Measurements from ENCODE around the gene RNF208.

Gene RNF208

GRCh38 chr9:137240318-137240840 lies 18.3 kb upstream of the RNF208 start:
- DNase-seq (ENCODE audit: low spot score): peak; percentile 74

GRCh38 chr9:137239541-137240200 lies 17.6 kb upstream of the RNF208 start:
- peak; percentile 19 for DNase-seq (ENCODE audit: low spot score)

- DNase-seq (ENCODE audit: low spot score): no peak
Measured at GRCh38 chr9:137237759-137238726, 16.0 kb upstream of the RNF208 start.

DNA sequence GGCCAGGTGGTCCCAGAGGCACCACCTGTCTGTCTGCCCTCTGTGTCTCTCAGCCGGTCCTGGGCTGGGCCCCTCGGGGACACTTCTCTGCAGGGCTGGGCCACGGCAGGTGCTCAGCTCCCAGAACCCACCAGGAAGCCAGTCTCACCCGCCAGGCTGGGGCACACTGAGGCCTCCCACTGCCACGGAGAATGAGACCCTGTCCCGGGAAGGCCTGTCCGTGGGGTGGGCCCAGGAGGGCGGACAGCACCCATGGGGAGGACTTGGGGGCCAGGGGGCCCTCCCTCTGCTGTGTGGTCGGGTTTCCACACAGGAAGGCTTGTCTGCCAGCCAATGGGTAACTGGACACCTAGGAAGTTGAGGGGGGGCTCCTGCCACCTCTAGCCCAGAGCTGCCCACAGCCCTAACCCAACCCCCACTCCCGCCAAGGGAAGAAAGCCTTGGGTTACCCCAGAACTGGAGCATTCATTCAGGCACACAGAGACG lies 14.9 kb upstream of the RNF208 start:
- DNase-seq (ENCODE audit: low spot score): no peak

DNA sequence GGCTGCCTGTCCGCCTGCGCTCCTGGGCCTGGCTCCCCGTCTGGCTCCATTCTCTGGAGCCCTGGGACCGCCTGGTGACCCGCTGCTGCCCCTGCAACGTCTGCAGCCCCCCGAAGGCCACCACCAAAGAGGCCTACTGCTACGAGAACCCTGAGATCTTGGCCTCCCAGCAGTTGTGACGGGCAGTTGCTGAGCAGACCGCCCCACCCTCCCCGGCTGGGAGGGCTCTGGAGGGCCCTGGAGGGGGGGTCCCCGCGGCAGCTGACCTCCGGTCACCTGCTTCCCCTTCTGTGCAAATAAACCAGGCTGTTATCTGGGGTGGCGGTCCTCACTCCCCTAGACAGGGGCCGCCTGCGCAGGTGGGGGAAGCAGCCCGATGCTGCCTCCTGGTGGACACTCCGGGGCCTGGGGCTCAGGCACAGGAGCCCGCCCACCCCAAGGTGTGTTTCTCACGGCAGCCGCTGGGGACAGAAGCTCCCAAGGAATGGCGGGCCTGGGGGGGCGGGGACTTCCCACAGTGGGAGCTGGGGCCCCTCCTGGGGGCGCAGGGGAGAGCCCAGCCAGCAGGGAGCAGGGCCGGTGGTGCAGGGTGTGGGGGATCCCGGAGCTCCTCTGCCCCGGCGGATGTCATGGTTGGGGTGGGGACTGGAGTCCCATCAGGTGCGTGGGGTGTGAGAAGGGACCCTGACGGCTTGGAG lies 14.3 kb upstream of the RNF208 start:
- DNase-seq (ENCODE audit: low spot score): peak; percentile 89

DNA sequence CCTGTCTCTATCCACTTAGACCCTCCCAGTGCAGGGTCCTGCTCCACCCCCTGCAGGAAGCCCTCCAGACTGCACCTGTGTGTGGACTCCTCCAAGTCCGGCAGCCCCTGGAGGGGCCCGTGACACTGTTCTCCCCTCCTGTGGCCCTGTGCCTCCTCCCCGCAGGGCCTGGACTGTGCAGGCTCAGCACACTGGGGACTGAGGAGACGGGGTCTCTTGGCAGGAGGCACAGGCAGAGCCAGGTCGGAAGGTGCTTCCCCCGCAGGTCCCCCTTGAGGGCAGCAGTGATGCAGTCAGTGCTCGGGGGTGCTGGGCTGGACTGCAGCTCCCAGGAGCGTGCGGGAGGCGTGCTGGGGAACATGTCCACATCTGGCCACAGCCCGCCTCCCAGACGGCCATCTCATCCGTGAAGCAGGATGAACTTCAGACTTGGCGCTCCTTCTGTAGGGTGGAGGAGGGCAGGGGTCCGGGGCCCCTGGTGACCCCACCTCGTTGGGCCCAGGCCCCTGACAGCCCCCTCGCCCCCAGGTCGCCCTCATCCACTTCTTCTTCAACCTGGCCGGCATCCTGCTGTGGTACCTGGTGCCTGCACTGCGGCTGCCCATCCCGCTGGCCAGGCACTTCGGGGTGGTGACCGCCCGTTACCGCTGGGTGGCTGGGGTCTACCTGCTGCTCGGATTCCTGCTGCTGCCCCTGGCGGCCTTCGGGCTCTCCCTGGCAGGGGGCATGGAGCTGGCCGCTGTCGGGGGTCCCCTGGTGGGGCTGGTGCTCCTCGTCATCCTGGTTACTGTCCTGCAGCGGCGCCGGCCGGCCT lies 13.6 kb upstream of the RNF208 start:
- no peak for DNase-seq (ENCODE audit: low spot score)

DNA sequence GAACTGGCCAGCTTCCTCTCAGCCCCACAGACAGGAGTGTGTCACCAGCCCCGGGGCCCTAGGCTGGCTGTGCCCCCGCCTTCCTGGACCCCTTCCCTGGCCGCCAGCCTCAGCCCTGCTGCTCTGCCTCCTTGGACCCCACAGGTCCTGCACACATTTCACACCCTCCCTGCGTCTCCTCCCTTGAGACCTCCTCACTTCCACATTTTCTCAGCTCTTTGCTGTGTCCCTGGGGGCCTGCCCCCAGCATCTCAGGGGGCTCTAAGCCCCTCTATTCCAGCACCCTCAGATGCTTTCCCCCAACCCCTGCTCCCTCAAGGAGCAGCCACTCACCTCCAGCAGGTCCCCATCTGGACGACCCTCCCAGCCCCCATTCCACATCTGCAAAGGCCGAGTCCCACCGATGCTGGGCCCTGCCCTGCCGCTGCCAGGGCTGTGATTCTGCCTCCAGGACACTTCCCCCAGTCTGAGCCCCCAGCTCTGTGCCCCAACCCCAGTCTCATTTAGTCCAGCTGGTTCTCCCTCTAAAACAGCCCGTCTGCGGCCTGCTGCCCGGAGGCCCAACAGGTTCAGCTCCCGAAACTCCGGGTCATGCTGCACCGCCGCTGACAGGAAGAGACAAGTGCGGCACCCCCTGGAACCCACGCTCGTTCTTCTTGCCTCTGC lies 12.9 kb upstream of the RNF208 start:
- no peak for DNase-seq (ENCODE audit: low spot score)

- DNase-seq (ENCODE audit: low spot score): no peak
Measured at GRCh38 chr9:137234055-137234697, 12.1 kb upstream of the RNF208 start.

GRCh38 chr9:137233143-137233980 lies 11.3 kb upstream of the RNF208 start:
- DNase-seq (ENCODE audit: low spot score): no peak

GRCh38 chr9:137232510-137232909 lies 10.5 kb upstream of the RNF208 start:
- no peak for DNase-seq (ENCODE audit: low spot score)

- no peak for DNase-seq (ENCODE audit: low spot score)
Measured at GRCh38 chr9:137232101-137232500, 10.1 kb upstream of the RNF208 start.

- no peak for DNase-seq (ENCODE audit: low spot score)
Measured at GRCh38 chr9:137231372-137232039, 9.5 kb upstream of the RNF208 start.

GRCh38 chr9:137230705-137231371 lies 8.8 kb upstream of the RNF208 start, which contains the start of gene SLC34A3:
SLC34A3 (plus strand) TSS chr9:137230901; CDS start chr9:137231703, 802 bp downstream.
- DNase-seq (ENCODE audit: low spot score): no peak

GRCh38 chr9:137229903-137230704 lies 8.1 kb upstream of the RNF208 start:
- no peak for DNase-seq (ENCODE audit: low spot score)

- no peak for DNase-seq (ENCODE audit: low spot score)
Measured at GRCh38 chr9:137228968-137229896, 7.2 kb upstream of the RNF208 start.

DNA sequence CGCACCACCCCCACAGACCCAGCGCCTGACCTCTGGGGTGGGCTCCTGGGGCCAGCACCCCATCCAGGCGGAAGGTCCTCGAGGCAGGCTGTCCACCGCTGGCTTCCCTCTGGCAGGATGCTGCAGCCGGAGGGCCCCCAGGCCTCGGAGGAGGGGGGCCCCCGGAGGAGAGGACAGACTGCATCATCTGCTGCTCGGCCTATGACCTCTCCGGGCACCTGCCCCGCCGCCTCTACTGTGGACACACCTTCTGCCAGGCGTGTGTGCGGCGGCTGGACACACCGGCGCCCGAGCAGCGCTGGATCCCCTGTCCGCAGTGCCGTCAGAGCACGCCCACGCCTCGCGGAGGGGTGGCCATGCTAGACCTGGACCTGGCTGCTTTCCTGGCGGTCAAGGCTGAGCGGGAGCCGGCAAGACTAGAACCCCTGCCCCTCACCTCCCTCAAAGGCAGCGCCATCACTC lies 6.5 kb upstream of the RNF208 start:
- no peak for DNase-seq (ENCODE audit: low spot score)
